Stimulated activated CD4-positive, alpha-beta T cell treated with anti-CD3 and anti-CD28 coated beads, TNF-alpha, amount 100 ng/mL, for 1 hour (primary cell): ENCODE measurements around the gene KRTCAP2.
"Not testable (repeated sequence)": the region's sequence is repeated elsewhere in the genome, so short reads cannot be mapped to it uniquely, and the experiment has no call there.

Experiments used
- DNase-seq, 3 donors: peaks; one replicate each; pipeline ENCODE4 v3.0.0-alpha.2; 2020; ENCODE audit warnings: low read depth in 3 of 3, low spot score in 1 of 3

The KRTCAP2 gene

DNA sequence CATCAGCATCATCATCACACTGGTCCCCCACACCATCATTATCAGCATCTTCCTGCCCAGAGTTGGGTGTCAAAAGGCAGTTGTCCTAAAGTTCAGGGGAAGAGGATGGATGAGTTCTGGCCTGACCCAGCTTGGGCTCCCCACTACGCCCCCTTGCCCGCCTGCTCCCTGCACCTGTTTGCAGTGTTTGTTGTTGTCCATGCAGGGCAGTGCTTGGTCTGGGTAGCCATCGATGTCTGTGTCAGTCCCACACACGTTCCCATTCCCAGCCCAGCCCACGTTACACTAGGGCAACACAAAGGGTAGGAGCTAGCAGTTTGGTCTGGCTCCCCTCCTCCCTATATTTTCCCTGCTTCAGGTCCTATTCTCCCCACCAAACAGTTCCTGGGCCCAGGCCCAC lies 27.8 kb upstream of the KRTCAP2 start:
- DNase-seq, result no peak

DNA sequence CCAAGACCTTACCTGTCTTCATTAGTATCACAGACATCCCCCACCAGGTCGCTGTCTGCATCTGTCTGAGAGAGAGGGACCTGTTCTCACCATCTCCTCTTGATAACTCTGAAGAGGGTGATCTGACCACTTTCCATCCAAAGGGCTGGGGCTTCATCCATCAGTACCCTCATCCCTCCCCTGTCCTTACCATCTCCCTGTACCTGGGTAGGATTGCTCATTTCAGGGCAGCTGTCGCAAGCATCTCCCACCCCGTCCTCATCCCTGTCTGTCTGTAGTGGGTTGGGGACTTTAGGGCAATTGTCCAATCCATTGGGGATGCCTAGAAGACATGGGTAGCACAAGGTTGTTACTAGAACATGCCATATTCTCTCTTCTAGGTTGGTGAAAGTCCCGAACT lies 26.7 kb upstream of the KRTCAP2 start:
- no peak for DNase-seq

DNA sequence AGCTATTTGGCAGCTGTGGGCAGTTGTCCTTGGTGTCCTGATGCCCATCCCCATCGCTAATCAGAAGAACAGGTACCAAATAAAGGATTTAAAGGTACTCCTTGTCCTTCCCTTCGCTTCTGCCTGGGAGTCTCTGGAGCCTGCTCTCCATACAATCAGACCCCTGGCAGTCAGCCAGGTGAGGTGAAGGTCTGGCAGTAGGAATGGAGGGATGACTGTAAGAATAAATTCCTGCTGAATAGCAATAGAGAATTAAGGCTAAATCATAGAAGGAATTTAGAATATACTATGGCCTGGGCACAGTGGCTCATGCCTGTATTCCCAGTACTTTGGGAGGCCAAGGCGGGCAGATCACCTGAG lies 25.4 kb upstream of the KRTCAP2 start:
- DNase-seq, result no peak

DNA sequence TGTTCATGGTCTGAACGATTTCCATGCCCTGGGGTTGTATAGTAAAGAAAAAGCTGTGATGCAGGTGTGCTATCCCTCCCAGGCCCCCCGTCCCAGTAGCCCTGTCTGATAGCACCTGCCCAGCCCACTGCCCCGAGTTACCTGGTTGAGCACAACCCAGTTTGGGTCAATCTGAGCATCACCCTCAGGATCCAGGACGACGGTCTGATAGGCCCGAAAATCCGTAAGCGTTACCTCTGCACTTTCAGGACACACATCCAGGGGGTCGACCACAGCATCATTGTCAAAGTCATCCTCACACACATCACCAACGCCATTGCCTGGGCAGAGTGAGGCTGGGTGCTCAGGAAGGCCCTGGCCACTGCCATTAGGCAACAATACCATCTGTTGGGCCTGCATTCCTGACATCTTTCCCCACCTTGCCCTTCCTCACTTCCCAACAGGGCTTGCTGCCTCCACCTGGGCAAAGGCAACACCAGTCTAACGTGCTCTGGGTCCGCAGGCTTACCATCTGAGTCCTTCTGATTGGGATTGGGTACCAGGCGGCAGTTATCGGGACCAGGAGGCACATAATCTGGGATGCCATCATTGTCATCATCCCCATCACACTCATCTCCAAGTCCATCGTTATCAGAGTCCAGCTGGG lies 24.9 kb upstream of the KRTCAP2 start:
- no peak for DNase-seq

DNA sequence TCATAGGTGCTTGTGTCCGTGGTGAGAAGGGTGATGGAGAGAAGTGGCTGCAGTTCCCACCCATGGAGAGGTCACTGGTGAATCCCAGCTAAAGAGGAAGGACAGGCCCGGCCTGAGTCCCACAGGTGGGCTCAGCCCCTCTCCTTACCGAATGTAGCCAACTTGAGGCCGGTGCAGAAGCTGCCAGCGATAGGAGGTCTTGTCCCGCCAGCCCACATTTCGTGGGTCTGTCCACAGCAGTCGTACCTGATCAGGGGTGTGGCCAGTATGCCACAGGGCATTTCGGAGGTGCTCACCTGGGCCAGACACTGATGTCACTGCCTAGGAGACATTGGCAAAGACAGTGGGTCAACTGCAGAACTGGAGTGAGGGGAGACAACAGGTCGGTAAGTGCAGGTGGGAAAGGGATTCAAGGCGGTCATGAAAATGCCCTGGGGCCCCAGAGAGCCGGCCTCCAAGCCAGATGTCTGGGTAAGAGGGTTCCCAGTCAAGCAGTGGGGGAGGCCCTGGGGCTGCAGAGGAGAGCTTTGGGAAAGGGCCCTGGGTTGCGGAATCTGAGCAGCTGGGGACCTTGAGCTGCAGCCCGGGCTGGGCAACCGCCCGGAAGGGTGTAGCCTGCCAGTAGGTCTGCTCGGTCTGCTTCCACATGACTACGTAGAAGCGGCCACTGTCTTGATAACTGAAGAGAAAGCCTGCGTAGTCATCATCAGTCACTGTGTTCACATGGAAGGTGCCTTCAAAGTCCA lies 24.0 kb upstream of the KRTCAP2 start:
- DNase-seq, result no peak

DNA sequence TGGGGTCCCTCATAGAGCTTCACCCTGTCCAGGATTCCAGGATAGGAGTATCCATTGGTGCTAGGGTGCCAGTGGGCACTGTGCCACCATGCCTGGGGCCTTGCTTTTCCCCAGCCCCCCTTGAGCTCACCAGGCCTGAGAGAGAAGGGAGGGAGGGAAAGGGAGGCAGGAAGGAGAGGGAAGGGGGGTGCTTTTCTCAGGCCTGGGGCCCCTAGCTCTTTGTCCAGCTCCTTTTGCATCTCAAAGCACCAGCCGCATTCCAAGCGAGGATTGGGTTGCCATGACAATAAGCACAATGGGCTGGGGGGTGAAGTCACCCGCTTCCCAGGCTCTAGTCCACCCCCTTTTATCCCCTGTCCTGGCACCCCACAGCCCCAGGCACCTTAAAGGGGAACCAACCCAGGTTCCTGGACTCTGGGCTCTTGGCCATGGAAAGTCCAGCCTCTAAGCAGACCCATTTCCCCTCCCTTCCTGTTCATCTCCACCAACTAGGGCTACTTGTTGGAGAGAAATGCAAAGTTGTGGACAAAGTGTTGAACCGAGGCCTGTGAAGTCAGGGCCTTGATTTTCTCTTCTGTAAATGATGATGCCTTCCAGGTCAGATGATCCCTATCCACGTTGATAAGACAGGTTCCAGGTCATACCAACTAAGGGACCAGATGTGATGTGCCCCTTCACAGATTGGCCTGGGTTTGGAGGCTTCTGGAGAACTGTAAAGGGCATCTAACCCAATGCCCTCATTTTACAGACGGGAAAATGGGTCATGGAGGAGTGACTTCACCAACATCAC lies 23.2 kb upstream of the KRTCAP2 start:
- no peak for DNase-seq

DNA sequence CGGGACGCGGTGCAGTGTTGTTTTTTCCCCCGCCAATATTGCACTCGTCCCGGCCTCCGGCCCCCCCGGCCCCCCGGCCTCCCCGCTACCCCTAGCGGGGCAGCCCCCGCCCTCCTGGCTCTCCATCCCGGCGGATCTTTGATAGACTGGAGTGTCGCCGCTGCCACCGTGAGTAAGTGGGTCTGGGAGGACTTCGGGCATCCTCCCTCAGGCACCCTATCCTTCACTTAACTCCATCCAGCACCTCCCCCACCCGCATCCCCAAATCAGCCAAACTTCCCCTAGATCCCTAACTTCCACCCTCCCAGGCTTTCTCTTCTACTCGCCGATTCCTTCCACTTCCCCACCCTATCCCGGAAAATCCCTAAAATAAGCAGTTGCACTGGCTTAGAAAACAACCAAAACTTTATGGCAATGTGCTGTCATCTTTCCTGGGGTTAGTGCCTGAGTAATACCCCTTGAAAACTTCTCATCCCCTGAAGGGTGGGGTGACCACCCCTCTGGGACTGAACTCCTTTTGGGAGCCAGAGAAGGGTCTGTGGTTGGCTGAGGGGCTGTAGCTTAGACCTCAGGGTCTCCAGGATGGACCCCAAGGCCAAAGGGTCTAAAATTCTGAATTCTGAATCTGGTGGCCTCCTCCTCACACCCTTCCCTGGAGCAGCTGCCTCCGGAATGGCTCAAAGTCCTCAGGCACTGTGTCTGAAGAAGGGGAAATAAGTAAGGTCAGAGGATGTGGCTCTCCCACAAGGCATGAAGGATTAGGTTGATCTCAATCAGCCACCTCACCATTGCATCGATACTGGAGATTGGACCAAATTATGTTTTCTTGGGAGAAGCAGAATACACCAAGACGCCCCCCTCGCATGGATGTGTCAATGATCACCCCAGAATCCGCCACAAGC lies 22.3 kb upstream of the KRTCAP2 start:
- DNase-seq, result no peak

DNA sequence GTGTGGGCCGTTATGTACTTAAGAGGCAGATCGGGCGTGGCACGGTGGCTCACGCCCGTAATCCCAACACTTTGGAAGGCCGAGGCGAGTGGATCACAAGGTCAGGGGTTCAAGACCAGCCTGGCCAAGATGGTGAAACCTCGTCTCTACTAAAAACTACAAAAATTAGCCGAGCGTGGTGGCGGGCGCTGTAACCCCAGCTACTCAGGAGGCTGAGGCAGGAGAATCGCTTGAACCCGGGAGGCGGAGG lies 20.8 kb upstream of the KRTCAP2 start:
- DNase-seq, result not testable (repeated sequence)

DNA sequence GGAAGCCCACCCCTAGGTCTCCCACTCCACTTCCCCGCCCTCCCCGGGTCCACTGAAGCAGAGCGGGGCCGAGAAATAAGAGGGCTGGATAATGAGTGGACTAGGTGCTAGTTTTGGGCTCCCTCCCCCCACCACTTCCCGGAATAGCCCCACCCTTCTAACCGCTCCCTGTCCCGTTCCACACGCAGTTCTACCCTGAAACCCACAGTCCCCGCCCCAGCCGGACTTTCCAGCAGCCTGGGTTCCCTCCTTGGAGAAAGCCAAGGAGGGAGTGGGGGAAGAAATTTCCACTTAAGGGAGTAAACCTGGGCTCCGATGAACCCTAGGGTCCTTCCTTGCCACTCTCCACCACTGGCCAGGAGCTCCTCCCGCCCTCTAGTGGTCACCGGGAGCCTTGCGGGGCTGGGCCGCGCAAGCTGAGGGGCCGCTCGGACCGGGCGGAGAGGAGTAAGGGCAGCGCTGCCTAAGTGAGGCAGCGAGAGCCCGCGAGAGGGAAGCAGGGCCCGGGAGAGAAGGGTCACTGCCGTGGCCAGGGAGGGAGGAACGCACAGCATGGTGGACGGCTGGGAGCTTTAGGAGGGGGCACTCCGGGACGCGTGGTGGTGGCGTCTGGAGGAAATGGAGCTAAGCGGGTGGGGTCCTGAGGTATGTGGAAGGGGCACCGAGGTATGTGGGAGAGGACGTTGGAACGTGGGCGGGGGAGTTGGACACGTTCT lies 20.3 kb upstream of the KRTCAP2 start:
- DNase-seq, result peak in 1 of 3 donors; percentile 66

DNA sequence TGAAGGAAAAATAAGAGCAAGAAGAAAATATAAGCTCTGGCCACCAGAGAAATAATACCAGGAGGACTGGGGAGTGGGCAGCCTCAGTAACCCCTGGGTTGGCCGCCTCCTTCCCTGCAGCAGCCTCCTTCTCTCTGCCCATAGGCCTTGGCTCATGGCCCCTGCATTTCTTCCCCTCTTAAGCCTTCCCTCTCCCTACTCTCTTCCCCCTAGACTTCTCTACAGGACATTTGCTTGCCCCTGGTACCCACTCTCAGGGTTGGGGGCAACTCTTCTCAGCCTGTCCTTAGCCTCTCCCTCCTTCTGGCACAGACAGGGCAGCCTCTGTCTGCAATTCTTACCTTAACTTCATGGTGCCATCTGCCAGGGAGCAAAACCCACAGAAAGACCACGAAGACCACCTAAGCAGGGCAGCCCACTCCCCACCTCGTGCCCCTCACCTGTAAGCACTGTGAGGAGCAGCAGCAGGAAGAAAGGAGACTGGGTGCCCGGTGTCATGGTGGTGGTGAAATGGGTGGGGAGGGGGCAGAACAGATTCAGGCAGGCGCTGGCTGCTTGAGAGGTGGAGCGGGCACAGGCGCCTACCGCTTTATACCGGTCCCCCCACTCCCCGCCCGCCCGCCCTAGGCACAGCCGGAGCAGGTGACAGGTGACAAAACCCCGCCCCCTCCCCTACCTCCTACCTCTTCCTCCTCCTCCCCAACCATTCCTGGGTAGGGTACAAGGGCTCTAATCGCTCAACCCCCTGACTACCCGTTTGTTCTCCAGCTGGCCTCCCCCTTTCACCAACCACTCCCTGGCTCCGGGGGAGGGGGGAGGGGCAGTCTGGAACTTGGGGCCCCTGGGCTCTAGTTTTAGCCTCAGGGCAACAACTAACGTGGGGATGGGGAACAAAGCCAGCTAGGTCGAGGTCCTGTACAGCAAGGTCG lies 19.5 kb upstream of the KRTCAP2 start:
- DNase-seq, result peak in 1 of 3 donors; percentile 25

DNA sequence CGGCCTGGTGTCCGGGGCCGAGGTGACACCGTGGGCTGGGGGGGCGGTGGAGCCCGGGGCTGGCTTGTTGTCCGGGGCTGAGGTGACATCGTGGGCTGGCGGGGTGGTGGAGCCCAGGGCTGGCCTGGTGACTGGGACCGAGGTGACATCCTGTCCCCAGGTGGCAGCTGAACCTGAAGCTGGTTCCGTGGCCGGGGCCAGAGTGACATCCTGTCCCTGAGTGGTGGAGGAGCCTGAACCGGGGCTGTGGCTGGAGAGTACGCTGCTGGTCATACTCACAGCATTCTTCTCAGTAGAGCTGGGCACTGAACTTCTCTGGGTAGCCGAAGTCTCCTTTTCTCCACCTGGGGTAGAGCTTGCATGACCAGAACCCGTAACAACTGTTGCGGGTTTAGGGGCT lies 18.8 kb upstream of the KRTCAP2 start:
- DNase-seq, result no peak

DNA sequence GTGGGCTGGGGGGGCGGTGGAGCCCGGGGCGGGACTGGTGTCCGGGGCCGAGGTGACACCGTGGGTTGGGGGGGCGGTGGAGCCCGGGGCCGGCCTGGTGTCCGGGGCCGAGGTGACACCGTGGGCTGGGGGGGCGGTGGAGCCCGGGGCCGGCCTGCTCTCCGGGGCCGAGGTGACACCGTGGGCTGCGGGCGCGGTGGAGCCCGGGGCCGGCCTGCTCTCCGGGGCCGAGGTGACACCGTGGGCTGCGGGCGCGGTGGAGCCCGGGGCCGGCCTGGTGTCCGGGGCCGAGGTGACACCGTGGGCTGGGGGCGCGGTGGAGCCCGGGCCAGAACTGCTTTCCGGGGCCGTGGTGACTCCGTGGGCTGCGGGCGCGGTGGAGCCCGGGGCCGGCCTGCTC lies 16.8 kb upstream of the KRTCAP2 start:
- DNase-seq, result not testable (repeated sequence)

DNA sequence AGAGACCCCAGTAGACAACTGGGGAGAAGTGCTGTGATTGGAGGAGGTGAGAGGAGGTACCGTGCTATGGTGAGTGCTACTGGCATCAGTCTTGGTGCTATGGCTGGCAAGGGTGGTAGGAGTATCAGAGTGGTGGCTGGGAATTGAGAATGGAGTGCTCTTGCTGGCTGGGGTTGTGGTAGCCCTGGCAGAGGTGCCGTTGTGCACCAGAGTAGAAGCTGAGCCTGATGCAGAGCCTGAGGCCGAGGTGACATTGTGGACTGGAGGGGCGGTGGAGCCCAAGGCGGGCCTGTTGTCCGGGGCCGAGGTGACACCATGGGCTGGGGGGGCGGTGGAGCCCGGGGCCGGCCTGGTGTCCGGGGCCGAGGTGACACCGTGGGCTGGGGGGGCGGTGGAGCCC lies 15.2 kb upstream of the KRTCAP2 start:
- DNase-seq, result no peak

DNA sequence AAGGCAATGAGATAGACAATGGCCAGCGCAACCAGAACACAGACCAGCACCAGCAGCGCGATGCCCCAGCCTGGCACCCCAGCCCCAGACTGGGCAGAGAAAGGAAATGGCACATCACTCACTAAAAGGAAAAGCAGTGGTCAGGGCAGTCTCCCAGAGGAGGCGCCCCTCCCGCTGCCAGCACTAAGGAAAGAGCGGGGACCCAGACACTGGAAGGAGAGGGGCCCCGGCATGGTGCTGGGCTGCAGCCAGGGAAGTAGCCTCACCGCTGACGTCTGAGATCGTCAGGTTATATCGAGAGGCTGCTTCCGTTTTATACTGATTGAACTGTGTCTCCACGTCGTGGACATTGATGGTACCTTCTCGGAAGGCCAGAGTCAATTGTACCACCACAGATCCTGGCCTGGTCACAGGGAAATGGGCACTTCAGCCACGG lies 14.4 kb upstream of the KRTCAP2 start:
- no peak for DNase-seq

DNA sequence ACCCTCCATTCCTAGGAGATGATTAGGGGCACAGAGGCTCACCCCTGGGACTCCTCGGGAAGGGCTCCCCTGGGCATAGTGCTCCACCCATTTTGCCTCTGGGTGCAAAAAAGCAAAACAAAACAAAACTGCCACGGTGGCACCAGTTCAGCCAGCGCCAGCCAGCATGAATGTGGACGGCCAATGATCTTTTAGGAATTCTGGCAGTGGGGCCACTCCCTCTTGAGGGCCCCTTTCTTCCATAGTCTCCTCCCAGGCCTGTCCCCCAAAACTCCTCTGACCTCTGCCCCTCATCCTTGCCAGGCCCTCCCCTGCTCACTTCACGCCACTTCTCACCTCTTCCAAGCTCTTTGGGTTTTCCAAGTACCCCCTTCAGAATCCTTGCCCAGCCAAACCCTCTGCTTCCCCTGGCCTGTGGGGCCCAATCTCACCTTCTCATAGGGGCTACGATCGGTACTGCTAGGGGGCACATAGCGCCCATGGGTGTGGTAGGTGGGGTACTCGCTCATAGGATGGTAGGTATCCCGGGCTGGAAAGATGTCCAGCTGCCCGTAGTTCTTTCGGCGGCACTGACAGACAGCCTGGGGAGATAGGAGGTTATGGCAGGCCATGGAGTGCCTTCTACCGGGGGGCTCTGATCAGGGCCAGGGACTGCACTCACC lies 13.8 kb upstream of the KRTCAP2 start:
- no peak for DNase-seq

DNA sequence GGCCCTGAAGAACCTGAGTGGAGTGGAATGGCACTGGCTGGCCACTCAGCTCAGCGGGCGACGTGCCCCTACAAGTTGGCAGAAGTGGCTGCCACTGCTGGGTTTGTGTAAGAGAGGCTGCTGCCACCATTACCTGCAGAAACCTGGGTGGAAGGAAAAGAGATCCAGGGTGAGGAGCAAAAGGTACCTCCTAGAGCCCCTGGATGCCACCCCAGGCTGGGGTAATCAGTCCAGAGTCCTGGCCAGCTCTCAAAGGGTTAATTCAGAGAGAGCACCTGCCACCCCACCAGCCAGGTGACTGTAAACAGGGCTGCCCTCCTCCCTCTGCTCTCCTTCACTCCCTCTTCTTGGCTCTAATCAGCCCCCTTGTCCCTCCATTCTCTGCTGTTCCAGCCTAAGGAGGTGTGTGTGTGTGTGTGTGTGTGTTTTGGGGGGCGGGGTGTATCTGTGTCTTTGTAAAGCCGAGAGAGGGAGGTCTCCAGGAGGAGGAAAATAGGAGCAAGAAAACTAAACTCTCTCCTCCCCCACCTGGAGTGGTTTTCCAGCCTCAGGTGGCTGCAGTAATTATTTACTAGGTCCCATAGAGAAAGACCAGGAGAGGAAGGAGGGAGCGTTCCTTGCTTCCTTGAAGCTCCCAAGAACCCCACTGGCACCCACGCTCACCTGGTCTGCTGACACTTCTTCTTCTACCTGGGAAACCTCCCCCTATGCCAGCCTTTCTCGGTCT lies 13.1 kb upstream of the KRTCAP2 start:
- DNase-seq, result no peak

DNA sequence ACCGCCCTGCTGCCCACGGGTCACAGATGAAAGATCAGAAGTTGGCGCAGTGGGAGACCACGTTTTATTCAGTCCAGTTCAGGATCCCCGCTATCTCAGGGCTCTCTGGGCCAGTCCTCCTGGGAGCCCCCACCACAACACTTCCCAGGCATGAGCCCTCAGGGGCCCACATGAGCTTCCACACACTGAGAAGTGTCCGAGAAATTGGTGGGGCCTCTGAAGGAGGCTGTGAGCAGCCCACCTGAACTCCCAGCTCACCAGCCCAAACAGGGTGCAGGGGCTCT lies 12.6 kb upstream of the KRTCAP2 start:
- DNase-seq, result no peak

DNA sequence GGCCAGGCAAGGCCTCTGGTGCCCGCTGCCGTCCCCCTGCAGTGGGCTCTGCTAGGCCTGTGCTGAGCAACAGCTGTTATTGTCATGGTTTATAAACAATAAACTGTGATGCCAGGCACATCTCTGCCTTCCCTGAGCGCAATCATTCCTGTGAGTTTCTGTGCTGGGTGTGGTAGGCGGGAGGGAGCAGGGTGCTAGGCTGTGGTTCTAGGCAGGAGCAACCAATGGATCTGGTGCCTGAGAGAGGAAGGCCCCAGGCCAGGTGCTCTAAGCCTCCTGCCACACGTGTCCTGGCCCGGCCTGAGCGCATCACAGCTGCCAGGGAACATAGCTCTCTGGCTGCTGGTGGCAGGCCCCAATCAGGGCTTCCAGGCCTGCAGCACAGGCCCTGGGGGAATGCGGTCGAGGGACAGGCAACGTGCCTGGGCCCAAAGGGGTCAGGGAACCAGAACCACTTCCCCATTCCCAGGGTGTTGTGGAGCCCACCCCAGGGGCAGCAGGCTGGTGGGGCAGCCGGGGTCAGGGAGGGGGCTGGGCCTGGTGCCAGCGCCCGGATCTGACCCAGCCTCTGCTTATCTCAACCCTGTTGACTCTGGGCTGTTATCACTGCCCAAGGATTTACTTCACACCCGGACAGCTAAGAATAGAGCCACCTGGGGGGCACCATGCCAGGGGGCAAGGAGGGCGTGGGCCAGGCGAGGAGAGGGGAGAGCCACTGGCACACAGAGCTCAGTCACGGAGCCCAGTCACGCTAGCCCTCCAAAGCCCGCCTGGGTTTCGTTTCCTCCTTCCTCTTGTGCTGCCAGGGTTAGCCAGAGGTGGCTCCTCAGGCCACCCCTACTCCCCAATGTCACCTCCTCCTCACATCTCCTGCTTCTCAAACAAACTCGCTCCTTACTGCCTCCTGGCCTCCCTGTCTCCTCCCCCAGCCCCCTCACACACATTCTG lies 12.0 kb upstream of the KRTCAP2 start:
- no peak for DNase-seq
